WTC11 (cell line): ENCODE results near the gene RMND5A. TPM values are rescaled to one million over a fixed set of nuclear protein-coding genes. Genes with fewer than 3 reads are reported as not detected.

ENCODE experiments used
- ATAC-seq: fragments of 200-7000 bp; cut with Tn5 transposase; 2 replicates; pipeline ENCODE4 v1.10.0; 2021; ENCODE audit warnings: mild to moderate bottlenecking, moderate library complexity
- CTCF ChIA-PET: fragments of 300-600 bp; sonication (Branson Sonifier 250); formaldehyde crosslinking; loops from one replicate; lab custom pipeline; 2021; ENCODE audit warnings: antibody characterized with exemption; lab: Charles Lee
- POLR2A ChIA-PET: fragments of 350-600 bp; sonication (Branson Sonifier 250); formaldehyde crosslinking; loops from one replicate; lab custom pipeline; 2021; ENCODE audit warnings: antibody characterized with exemption; lab: Charles Lee
- DNase-seq: peaks from one replicate; pipeline ENCODE4 v3.0.0; 2021; ENCODE audit warnings: low spot score
- H3K27ac Mint-ChIP-seq: 2 replicates; pipeline ENCODE4 v1.8.0; 2021; ENCODE audit warnings: mixed read lengths
- H3K27me3 Mint-ChIP-seq: 2 replicates; pipeline ENCODE4 v1.8.0; 2021; ENCODE audit warnings: low read depth, mild to moderate bottlenecking, moderate library complexity, mixed read lengths
- H3K36me3 Mint-ChIP-seq: 2 replicates; pipeline ENCODE4 v1.8.0; 2021; ENCODE audit warnings: mixed read lengths
- H3K4me1 Mint-ChIP-seq: 2 replicates; pipeline ENCODE4 v1.8.0; 2022; ENCODE audit warnings: mixed read lengths
- H3K4me3 Mint-ChIP-seq: 2 replicates; pipeline ENCODE4 v1.8.0; 2021; ENCODE audit warnings: mild to moderate bottlenecking, moderate library complexity, mixed read lengths
- H3K9me3 Mint-ChIP-seq: 2 replicates; pipeline ENCODE4 v1.8.0; 2021; ENCODE audit warnings: mixed read lengths
- ATF1 ChIP-seq: sonication (generic); formaldehyde crosslinking; IDR thresholded peaks from 2 replicates; pipeline ENCODE4 v1.8.1; 2023; ENCODE audit warnings: mild to moderate bottlenecking, moderate library complexity, missing genetic modification reagents
- ATF3 ChIP-seq: sonication (generic); formaldehyde crosslinking; conservative IDR thresholded peaks from 2 replicates; pipeline ENCODE4 v1.8.1; 2022; ENCODE audit warnings: mild to moderate bottlenecking, missing genetic modification reagents
- ATF6 ChIP-seq: sonication (generic); formaldehyde crosslinking; IDR thresholded peaks from 2 replicates; pipeline ENCODE4 v1.8.1; 2023; ENCODE audit warnings: mild to moderate bottlenecking, missing genetic modification reagents
- CDX4 ChIP-seq: fragments of 250-450 bp; sonication (Bioruptor Pico); IDR thresholded peaks from 2 replicates; pipeline ENCODE4 v1.9.0; 2021; ENCODE audit warnings: moderate library complexity, mild to moderate bottlenecking, inconsistent platforms, borderline replicate concordance
- CREB1 ChIP-seq: sonication (generic); formaldehyde crosslinking; IDR thresholded peaks from 2 replicates; pipeline ENCODE4 v1.8.0; 2023; ENCODE audit warnings: mild to moderate bottlenecking, missing genetic modification reagents
- FOXJ3 ChIP-seq: sonication (generic); formaldehyde crosslinking; IDR thresholded peaks from 2 replicates; pipeline ENCODE4 v1.9.0; 2021; ENCODE audit warnings: missing genetic modification reagents, mild to moderate bottlenecking, borderline replicate concordance
- FOXK1 ChIP-seq: sonication (generic); formaldehyde crosslinking; IDR thresholded peaks from 2 replicates; pipeline ENCODE4 v1.8.0; 2022; ENCODE audit warnings: mild to moderate bottlenecking, moderate library complexity, missing genetic modification reagents
- GABPB1 ChIP-seq: sonication (generic); formaldehyde crosslinking; IDR thresholded peaks from 2 replicates; pipeline ENCODE4 v1.8.1; 2023; ENCODE audit warnings: mild to moderate bottlenecking, missing genetic modification reagents
- NFATC4 ChIP-seq: fragments of 250-450 bp; sonication (Bioruptor Pico); IDR thresholded peaks from 2 replicates; pipeline ENCODE4 v1.9.0; 2021; ENCODE audit warnings: mild to moderate bottlenecking
- NFE2L1 ChIP-seq: sonication (generic); formaldehyde crosslinking; IDR thresholded peaks from 2 replicates; pipeline ENCODE4 v1.8.1; 2023; ENCODE audit warnings: missing genetic modification reagents
- NFYB ChIP-seq: sonication (generic); formaldehyde crosslinking; conservative IDR thresholded peaks from 2 replicates; pipeline ENCODE4 v1.8.0; 2022; ENCODE audit warnings: low read depth, missing genetic modification reagents
- TEAD1 ChIP-seq: sonication (generic); formaldehyde crosslinking; IDR thresholded peaks from 2 replicates; pipeline ENCODE4 v1.8.0; 2022; ENCODE audit warnings: mild to moderate bottlenecking, missing genetic modification reagents
- ZBTB21 ChIP-seq: sonication (generic); formaldehyde crosslinking; IDR thresholded peaks from 2 replicates; pipeline ENCODE4 v1.8.1; 2023; ENCODE audit warnings: mild to moderate bottlenecking, missing genetic modification reagents, borderline replicate concordance
- ZNF281 ChIP-seq: sonication (generic); formaldehyde crosslinking; IDR thresholded peaks from 2 replicates; pipeline ENCODE4 v1.8.0; 2023; ENCODE audit warnings: mild to moderate bottlenecking, missing genetic modification reagents
- ZNF425 ChIP-seq: fragments of 250-450 bp; sonication (Bioruptor Pico); conservative IDR thresholded peaks from 2 replicates; pipeline ENCODE4 v1.9.0; 2021; ENCODE audit warnings: mild to moderate bottlenecking
- ZNF532 ChIP-seq: fragments of 250-450 bp; sonication (Bioruptor Pico); IDR thresholded peaks from 2 replicates; pipeline ENCODE4 v1.9.0; 2021; ENCODE audit warnings: mild to moderate bottlenecking, borderline replicate concordance
- total RNA-seq: library from RNA; stranded (reverse); gene quantifications from 3 replicates; pipeline ENCODE4 v1.2.3, GENCODE V29; 2021

Gene RMND5A
- total RNA-seq, 1 experiment from 2014 or later, result 55.4 TPM

GRCh38 chr2:86768189-86768949 is 48.3 kb downstream of the RMND5A start (continued):
- no peak for TF ChIP-seq ZNF532
- no peak for TF ChIP-seq NFYB (CRISPR knock-in tag)
- TF ChIP-seq ATF1 (CRISPR knock-in tag), result no peak
- TF ChIP-seq ATF6, result no peak
- no peak for TF ChIP-seq CDX4
- TF ChIP-seq TEAD1, result no peak
- no peak for TF ChIP-seq GABPB1 (CRISPR knock-in tag)
- no peak for TF ChIP-seq ZBTB21
- no peak for TF ChIP-seq ZNF281 (CRISPR knock-in tag)
- no peak for TF ChIP-seq NFATC4 (CRISPR knock-in tag)
- no peak for TF ChIP-seq NFE2L1 (CRISPR knock-in tag)
- TF ChIP-seq CREB1, result no peak
- TF ChIP-seq ZNF425 (CRISPR knock-in tag), result no peak
- TF ChIP-seq FOXJ3 (CRISPR knock-in tag), result no peak
- TF ChIP-seq, all 79 proteins: peak for 0

GRCh38 chr2:86769838-86770237 is 49.7 kb downstream of the RMND5A start:
- POLR2A ChIA-PET, result no interaction called here
- Mint-ChIP-seq H3K27me3 (no peaks in the 10 kb centered on the region), H3K4me3 (no peak overlapping the region), H3K36me3 (peaks cover 72% of the 10 kb centered on the region), H3K9me3 (no peaks in the 10 kb centered on the region), H3K27ac (no peak overlapping the region), H3K4me1 (peaks cover 5% of the 10 kb centered on the region; the same call in 1 of the 2 replicates)
- DNase-seq, result no peak
- TF ChIP-seq FOXK1, result no peak
- TF ChIP-seq ATF3, result no peak
- ATAC-seq, result no peak
- CTCF ChIA-PET, result no interaction called here
